Upper lobe of left lung (tissue), 6 donors: ENCODE results near the gene CRNKL1. TPM values are rescaled to one million over a fixed set of nuclear protein-coding genes. Genes with fewer than 3 reads are reported as not detected.
A peak's percentile ranks its signal among the peaks of the same experiment; 100 is the strongest.

Experiments used
- ATAC-seq, 2 donors: fragments of 200-7000 bp; cut with Tn5 transposase; one replicate each; pipeline ENCODE4 v1.9.1; 2022; ENCODE audit warnings: mild to moderate bottlenecking in 2 of 2, moderate library complexity in 2 of 2; ENCODE audit not compliant: low FRiP score in 2 of 2
- DNase-seq, 2 donors: peaks; one replicate each; pipeline ENCODE4 v3.0.0-alpha.2; 2019 to 2020
- H3K27ac ChIP-seq, 4 donors: fragments of 200-600 bp; sonication (generic); one replicate each; pipeline ENCODE4 v1.5.1; 2016 to 2019
- H3K27me3 ChIP-seq, 4 donors: fragments of 200-600 bp; sonication (generic); one replicate each; pipeline ENCODE4 v1.5.1; 2017 to 2019
- H3K36me3 ChIP-seq, 4 donors: fragments of 200-600 bp; sonication (generic); one replicate each; pipeline ENCODE4 v1.5.1; 2016 to 2019
- H3K4me1 ChIP-seq, 4 donors: fragments of 200-600 bp; sonication (generic); one replicate each; pipeline ENCODE4 v1.5.1; 2018 to 2019
- H3K4me3 ChIP-seq, 4 donors: fragments of 200-600 bp; sonication (generic); one replicate each; pipeline ENCODE4 v1.5.1; 2017 to 2019; ENCODE audit warnings: mild to moderate bottlenecking in 2 of 4, moderate library complexity in 1 of 4
- H3K9me3 ChIP-seq, 4 donors: fragments of 200-600 bp; sonication (generic); one replicate each; pipeline ENCODE4 v1.5.1; 2018 to 2019
- EP300 ChIP-seq, 4 donors: sonication (generic); formaldehyde crosslinking; IDR thresholded peaks; one replicate each; pipeline ENCODE4 v1.5.1; 2017; ENCODE audit warnings: antibody characterized with exemption in 4 of 4, control low read depth in 2 of 4
- POLR2A ChIP-seq, 4 donors: fragments of 450-650 bp; IDR thresholded peaks; one replicate each; pipeline ENCODE4 v1.5.1; 2016 to 2017; ENCODE audit warnings: antibody characterized with exemption in 4 of 4, mild to moderate bottlenecking in 2 of 4
- POLR2AphosphoS5 ChIP-seq, 2 donors: sonication (generic); formaldehyde crosslinking; IDR thresholded peaks; one replicate each; pipeline ENCODE4 v1.5.1; 2017; ENCODE audit warnings: antibody characterized with exemption in 2 of 2
- WGBS, 2 donors: methylation state at CpG; one replicate each; pipeline ENCODE4 v1.1.5; 2017 to 2018; 5-methylcytosine and 5-hydroxymethylcytosine counted together
- total RNA-seq, 6 donors: library from RNA; depleted of rRNA in 4 of 6; stranded (reverse); fragments of >200 nt in 4 of 6; gene quantifications; one replicate each; pipeline versions ENCODE4 v1.1.0 to v1.2.1, GENCODE V29; 2016 to 2021
- TF ChIP-seq, protein P1 (sequence below), 6 experiments: fragments of 450-650 bp in 4 of 6; fragments of 200-600 bp in 2 of 6; sonication (generic) in 2 of 6; IDR thresholded peaks; one replicate each; pipeline ENCODE4 v1.5.1; 2016 to 2019; ENCODE audit warnings: antibody characterized with exemption in 6 of 6
- donor health status: DM: no; HTN: no; CAD: no; lungs with moderate emphysema.
- donor health status: DM: no; HTN: yes; CAD: no; lungs with severe emphysema.

Gene CRNKL1
- total RNA-seq, 6 donors from 2014 or later: 13.5 to 44.0 (median 18.4) TPM

DNA sequence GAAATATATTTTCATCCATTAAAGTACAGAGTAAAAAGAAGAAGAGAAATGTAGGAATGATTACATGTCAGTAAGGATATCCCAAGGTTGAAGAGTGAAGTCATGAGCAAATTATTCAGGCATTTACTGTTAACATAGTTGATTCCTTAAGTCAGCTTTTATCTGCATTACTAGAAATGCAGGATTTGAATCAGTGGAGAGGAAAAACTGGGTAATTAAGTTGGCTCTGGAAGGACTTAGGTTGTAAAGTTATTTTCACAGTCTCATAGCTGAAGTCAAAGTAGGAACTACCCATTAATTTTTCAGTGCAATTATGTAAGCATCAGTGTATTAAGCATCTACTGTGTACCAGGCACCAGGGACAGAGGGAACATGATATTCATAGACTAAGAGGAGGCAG is 27.3 kb downstream of the CRNKL1 start:
- DNase-seq: no peak
- TF ChIP-seq POLR2A (IDR thresholded peaks at IDR 0.05) (no peak), POLR2AphosphoS5 (IDR thresholded peaks at IDR 0.05) (no peak), EP300 (IDR thresholded peaks at IDR 0.05) (no peak)
- TF ChIP-seq, protein P1, sequence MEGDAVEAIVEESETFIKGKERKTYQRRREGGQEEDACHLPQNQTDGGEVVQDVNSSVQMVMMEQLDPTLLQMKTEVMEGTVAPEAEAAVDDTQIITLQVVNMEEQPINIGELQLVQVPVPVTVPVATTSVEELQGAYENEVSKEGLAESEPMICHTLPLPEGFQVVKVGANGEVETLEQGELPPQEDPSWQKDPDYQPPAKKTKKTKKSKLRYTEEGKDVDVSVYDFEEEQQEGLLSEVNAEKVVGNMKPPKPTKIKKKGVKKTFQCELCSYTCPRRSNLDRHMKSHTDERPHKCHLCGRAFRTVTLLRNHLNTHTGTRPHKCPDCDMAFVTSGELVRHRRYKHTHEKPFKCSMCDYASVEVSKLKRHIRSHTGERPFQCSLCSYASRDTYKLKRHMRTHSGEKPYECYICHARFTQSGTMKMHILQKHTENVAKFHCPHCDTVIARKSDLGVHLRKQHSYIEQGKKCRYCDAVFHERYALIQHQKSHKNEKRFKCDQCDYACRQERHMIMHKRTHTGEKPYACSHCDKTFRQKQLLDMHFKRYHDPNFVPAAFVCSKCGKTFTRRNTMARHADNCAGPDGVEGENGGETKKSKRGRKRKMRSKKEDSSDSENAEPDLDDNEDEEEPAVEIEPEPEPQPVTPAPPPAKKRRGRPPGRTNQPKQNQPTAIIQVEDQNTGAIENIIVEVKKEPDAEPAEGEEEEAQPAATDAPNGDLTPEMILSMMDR (IDR thresholded peaks at IDR 0.05): no peak
- Histone ChIP-seq H3K4me3 (no peak overlapping the region), H3K36me3 (peaks cover 4 to 43% (median 13%) of the 10 kb centered on the region in 4 donors), H3K27me3 (no peaks in the 10 kb centered on the region), H3K4me1 (peaks cover 3 to 19% (median 5%) of the 10 kb centered on the region in 4 donors), H3K9me3 (no peaks in the 10 kb centered on the region), H3K27ac (no peak overlapping the region)
- no peak for ATAC-seq

DNA sequence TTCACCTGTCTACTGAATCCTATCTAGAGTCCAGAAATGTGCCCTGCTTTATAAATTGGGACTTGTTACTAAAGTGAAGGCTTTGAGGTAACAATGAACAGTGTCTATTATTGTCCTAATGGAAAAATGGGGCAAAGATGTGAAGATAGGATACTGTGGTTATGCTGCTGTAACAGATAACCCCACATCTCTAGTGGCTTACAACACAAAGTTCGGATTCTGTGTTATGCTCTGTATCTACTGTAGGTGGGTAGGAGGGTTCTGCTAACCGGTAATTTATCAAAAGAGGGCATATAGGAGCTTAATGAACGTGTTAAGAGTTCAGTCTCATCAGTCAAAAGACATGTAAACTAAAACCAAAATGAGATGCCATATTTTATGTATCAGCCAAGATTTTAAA is 28.9 kb downstream of the CRNKL1 start:
- Histone ChIP-seq H3K27ac (no peak overlapping the region), H3K4me1 (peaks cover 13 to 35% (median 15%) of the 10 kb centered on the region in 4 donors), H3K36me3 (peaks cover 0 to 33% (median 10%) of the 10 kb centered on the region in 4 donors), H3K27me3 (no peaks in the 10 kb centered on the region), H3K4me3 (no peak overlapping the region), H3K9me3 (no peaks in the 10 kb centered on the region)
- no peak for ATAC-seq
- 88 to 96% methylated on average over 3 of the region's 3 CpGs for whole genome bisulfite sequencing, 2 donors
- TF ChIP-seq, protein P1 (IDR thresholded peaks at IDR 0.05): no peak
- TF ChIP-seq EP300 (IDR thresholded peaks at IDR 0.05) (no peak), POLR2AphosphoS5 (IDR thresholded peaks at IDR 0.05) (no peak), POLR2A (IDR thresholded peaks at IDR 0.05) (no peak)
- DNase-seq: no peak

DNA sequence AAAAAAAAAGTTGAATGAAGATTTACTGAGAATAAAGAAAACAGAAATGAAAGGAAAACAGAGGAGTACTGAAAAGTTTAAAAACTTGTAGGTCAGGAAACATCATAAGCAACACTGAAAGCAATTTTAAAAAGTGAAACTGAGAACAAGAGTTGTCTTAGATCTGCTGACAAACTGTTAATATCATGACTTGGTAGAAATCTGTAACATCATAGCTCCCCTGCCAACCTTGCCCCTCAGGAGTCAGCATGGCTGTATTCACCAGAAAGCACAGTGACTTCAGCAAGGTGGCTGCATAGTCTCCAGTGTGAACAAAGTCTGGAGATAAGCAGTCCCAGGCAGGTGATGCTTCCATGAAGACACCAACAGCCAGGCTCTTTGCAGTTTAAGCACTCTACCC is 29.8 kb downstream of the CRNKL1 start:
- H3K27me3 ChIP-seq: no peaks in the 10 kb centered on the region
- peaks cover 18 to 44% (median 22%) of the 10 kb centered on the region in 4 donors for H3K4me1 ChIP-seq
- no peaks in the 10 kb centered on the region for H3K9me3 ChIP-seq
- DNase-seq: no peak
- ATAC-seq: no peak
- H3K36me3 ChIP-seq: peaks cover 0 to 24% (median 6%) of the 10 kb centered on the region in 4 donors
- H3K27ac ChIP-seq: peak overlapping the region in 1 of 4 donors; percentile 2
- TF ChIP-seq EP300 (IDR thresholded peaks at IDR 0.05): no peak
- TF ChIP-seq, protein P1 (IDR thresholded peaks at IDR 0.05): no peak
- TF ChIP-seq POLR2AphosphoS5 (IDR thresholded peaks at IDR 0.05): no peak
- TF ChIP-seq POLR2A (IDR thresholded peaks at IDR 0.05): no peak
- H3K4me3 ChIP-seq: no peak overlapping the region

GRCh38 chr20:20021835-20022234 is 30.4 kb downstream of the CRNKL1 start:
- 64 to 90% methylated on average over 7 of the region's 7 CpGs for WGBS, 2 donors
- H3K27ac ChIP-seq: peak overlapping the region in 1 of 4 donors; percentile 2
- TF ChIP-seq POLR2AphosphoS5 (IDR thresholded peaks at IDR 0.05): no peak
- no peak for TF ChIP-seq POLR2A (IDR thresholded peaks at IDR 0.05)
- TF ChIP-seq, protein P1 (IDR thresholded peaks at IDR 0.05): no peak
- TF ChIP-seq EP300 (IDR thresholded peaks at IDR 0.05): no peak
- peaks cover 0 to 17% (median 5%) of the 10 kb centered on the region in 4 donors for H3K36me3 ChIP-seq
- peaks cover 18 to 46% (median 24%) of the 10 kb centered on the region in 4 donors for H3K4me1 ChIP-seq
- no peaks in the 10 kb centered on the region for H3K27me3 ChIP-seq
- DNase-seq: no peak
- no peaks in the 10 kb centered on the region for H3K9me3 ChIP-seq
- H3K4me3 ChIP-seq: no peak overlapping the region
- no peak for ATAC-seq

- TF ChIP-seq POLR2AphosphoS5 (IDR thresholded peaks at IDR 0.05) (no peak), POLR2A (IDR thresholded peaks at IDR 0.05) (no peak), EP300 (IDR thresholded peaks at IDR 0.05) (no peak)
- TF ChIP-seq, protein P1 (IDR thresholded peaks at IDR 0.05): no peak
- H3K4me1 ChIP-seq: peaks cover 21 to 56% (median 29%) of the 10 kb centered on the region in 4 donors
- 77% methylated on average over 11 of the region's 11 CpGs for WGBS, 2 donors
These were observed 31.4 kb downstream of the CRNKL1 start for GRCh38 chr20:20020908-20021307.

More at GRCh38 chr20:20020908-20021307, 31.4 kb downstream of the CRNKL1 start:
- DNase-seq (no peak), ATAC-seq (no peak)
- H3K36me3 ChIP-seq: peaks cover 0 to 13% (median under 1%) of the 10 kb centered on the region in 4 donors
- no peaks in the 10 kb centered on the region for H3K27me3 ChIP-seq
- peak overlapping the region in 1 of 4 donors; percentile 7 for H3K27ac ChIP-seq
- H3K4me3 ChIP-seq: no peak overlapping the region
- no peaks in the 10 kb centered on the region for H3K9me3 ChIP-seq
